Brain microvascular endothelial cell (primary cell): ENCODE results near the gene CDK14.

Experiments
- DNase-seq: peaks from one replicate; pipeline ENCODE4 v3.0.0-alpha.2; 2020
- H3K27ac ChIP-seq: fragments of 250-450 bp; sonication (Bioruptor Pico); 2 replicates; pipeline ENCODE4 v1.5.1; 2020; ENCODE audit warnings: mild to moderate bottlenecking, moderate library complexity
- H3K27me3 ChIP-seq: fragments of 250-450 bp; sonication (Bioruptor Pico); replicated peaks from 2 replicates; pipeline ENCODE4 v1.5.1; 2020; ENCODE audit warnings: mild to moderate bottlenecking
- H3K36me3 ChIP-seq: fragments of 250-450 bp; sonication (Bioruptor Pico); replicated peaks from 2 replicates; pipeline ENCODE4 v1.5.1; 2020; ENCODE audit warnings: mild to moderate bottlenecking
- H3K4me3 ChIP-seq: 2 replicates; pipeline ENCODE4 v1.5.1; 2011; ENCODE audit warnings: low read depth, mild to moderate bottlenecking, control low read depth, low read length, moderate library complexity
- in situ Hi-C: cut with HindIII; loops from 2 replicates; pipeline ENCODE4 v1.10.0; 2017; ENCODE audit warnings: low sequenced_read_pairs, low pct_ligation_motif_present
- TF ChIP-seq, protein P1 (sequence below): IDR thresholded peaks from 2 replicates; pipeline ENCODE4 v1.5.1; 2011; ENCODE audit warnings: low read depth, mild to moderate bottlenecking, moderate library complexity, low read length, control low read depth, inconsistent platforms; ENCODE audit errors: missing control alignments

The CDK14 gene

DNA sequence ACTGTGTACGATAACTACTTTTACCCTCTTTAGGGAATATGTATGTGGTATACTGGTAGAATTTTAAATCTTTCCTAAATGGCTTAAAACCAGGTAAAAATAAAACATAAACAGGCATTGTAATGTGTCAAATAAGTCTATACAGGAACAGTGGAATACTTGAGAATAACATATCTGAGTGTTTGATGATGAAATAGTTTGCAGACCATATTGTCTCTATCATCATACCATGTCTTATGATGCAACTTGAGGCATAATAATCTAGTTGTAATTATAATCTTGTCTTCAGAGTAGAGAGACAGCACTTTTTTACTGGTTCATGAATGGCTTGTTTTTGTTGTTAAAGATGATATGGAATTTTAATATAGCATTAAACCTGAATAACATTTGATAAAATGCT is 293.5 kb downstream of the CDK14 start:
- DNase-seq: no peak
- H3K27ac ChIP-seq: no peak overlapping the region
- TF ChIP-seq, protein P1, sequence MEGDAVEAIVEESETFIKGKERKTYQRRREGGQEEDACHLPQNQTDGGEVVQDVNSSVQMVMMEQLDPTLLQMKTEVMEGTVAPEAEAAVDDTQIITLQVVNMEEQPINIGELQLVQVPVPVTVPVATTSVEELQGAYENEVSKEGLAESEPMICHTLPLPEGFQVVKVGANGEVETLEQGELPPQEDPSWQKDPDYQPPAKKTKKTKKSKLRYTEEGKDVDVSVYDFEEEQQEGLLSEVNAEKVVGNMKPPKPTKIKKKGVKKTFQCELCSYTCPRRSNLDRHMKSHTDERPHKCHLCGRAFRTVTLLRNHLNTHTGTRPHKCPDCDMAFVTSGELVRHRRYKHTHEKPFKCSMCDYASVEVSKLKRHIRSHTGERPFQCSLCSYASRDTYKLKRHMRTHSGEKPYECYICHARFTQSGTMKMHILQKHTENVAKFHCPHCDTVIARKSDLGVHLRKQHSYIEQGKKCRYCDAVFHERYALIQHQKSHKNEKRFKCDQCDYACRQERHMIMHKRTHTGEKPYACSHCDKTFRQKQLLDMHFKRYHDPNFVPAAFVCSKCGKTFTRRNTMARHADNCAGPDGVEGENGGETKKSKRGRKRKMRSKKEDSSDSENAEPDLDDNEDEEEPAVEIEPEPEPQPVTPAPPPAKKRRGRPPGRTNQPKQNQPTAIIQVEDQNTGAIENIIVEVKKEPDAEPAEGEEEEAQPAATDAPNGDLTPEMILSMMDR: no peak
- no peaks in the 10 kb centered on the region for H3K27me3 ChIP-seq
- in situ Hi-C loops: no loop called here
- no peak overlapping the region for H3K4me3 ChIP-seq
- no peaks in the 10 kb centered on the region for H3K36me3 ChIP-seq

DNA sequence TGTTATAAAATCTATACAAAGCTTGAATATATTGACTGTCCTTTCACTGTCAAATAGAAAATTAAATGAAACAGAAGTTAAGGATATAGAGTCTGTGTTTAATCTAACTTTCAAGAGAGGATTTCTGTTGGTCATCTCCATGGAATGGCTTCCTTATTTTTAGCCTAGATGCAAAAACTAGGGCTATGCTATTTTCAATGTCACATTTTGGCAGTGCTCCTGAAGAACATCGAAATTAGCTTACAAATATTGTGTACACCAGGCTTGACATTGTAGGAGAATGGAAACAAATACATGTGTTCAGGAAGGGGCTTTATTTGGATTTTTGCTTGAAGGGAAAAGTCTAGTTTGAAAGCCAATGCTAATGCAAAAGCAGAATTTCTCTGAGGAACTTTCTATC is 295.4 kb downstream of the CDK14 start:
- DNase-seq: no peak
- Histone ChIP-seq H3K36me3 (no peaks in the 10 kb centered on the region), H3K27me3 (no peaks in the 10 kb centered on the region), H3K4me3 (no peak overlapping the region), H3K27ac (no peak overlapping the region)
- in situ Hi-C loops: no loop called here
- TF ChIP-seq, protein P1: no peak

DNA sequence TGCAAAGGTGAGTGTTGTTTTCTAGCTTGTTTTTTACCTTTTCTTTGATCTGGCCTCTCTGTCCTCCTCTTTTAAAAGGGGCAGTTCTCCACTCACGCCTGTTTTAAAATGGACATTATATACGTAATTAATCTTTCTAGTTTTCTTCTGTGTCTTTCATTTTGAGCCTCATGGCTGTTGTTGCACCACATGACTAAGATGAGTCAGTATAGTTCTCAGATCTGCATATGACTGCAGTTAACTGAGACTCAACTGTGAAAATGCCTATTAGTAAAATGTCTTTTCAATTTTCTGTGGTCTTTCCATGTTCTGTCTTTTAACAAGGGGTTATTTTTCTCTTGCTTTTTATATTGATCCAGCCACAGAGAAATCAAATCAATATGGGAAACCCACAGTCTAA is 296.1 kb downstream of the CDK14 start:
- H3K36me3 ChIP-seq: no peaks in the 10 kb centered on the region
- no peak overlapping the region for H3K4me3 ChIP-seq
- H3K27ac ChIP-seq: no peak overlapping the region
- no peaks in the 10 kb centered on the region for H3K27me3 ChIP-seq
- DNase-seq: no peak
- TF ChIP-seq, protein P1: no peak
- in situ Hi-C loops: no loop called here

DNA sequence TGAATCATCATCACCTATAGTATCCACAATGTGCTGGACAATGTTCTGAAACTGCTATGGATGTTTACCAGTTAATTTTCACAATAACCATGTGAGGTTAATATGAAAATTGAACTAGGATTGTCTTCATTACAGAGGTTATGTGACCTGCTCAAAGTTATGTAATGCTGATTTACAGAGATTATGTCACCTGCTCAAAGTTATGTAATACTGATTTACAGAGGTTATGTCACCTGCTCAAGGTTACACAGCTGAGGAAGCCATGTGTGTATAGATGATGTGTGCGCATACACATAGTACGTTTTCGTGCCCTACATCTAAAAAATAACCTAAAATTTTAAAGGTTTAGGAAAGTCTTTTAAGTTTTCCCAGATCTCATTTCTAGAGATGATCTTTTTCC is 298.0 kb downstream of the CDK14 start:
- Histone ChIP-seq H3K27me3 (no peaks in the 10 kb centered on the region), H3K4me3 (no peak overlapping the region), H3K27ac (no peak overlapping the region), H3K36me3 (no peaks in the 10 kb centered on the region)
- in situ Hi-C loops: no loop called here
- no peak for DNase-seq
- TF ChIP-seq, protein P1: no peak

DNA sequence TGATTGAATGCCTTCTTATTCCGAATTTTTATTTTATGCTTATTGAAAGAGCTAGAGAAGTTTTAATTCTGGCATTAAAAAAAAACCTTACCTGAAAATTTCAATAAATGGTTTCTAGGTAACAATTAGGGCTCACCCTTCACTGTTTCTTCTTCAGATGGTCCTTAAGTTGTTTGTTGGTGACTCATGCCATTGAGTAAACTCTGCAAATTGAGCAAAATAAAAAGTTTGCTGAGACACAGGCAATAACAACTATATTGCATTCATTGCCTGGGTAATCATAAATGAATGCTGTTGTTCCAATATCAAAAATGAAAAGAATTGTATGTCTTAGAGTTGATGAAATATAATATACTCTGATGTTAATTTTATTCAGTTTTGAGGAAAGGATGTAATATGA is 300.3 kb downstream of the CDK14 start:
- TF ChIP-seq, protein P1: no peak
- H3K4me3 ChIP-seq: no peak overlapping the region
- in situ Hi-C loops: no loop called here

DNA sequence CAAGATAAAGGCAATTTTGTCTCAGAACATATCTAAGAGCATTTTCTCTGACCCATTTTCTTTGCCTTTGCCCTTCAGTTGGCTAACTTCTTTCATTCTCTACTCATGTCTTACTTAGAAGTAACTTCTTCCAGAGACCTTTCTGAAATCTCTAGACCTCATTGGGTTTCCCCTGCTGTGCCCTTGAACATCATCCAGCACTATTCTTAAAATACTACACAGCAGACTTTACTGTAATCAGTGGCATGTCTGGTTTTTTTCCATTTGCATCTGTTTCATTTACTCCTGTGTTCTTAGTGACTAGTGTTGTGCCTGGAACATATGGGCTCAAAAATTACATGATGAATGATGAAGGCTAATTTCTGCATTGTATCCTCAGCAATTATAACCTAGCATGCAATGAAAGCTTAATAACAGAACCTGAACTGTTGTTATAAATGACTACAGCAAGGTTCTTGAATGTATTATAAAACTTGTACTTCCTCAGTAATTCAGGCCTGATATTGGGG is 301.9 kb downstream of the CDK14 start:
- in situ Hi-C loops: no loop called here
- Histone ChIP-seq H3K27ac (no peak overlapping the region), H3K27me3 (no peaks in the 10 kb centered on the region), H3K4me3 (no peak overlapping the region), H3K36me3 (no peaks in the 10 kb centered on the region)
- no peak for DNase-seq
- TF ChIP-seq, protein P1: no peak

More for the DNA sequence above, 300.3 kb downstream of the CDK14 start:
- H3K36me3 ChIP-seq: no peaks in the 10 kb centered on the region
- no peaks in the 10 kb centered on the region for H3K27me3 ChIP-seq
- H3K27ac ChIP-seq: no peak overlapping the region
- no peak for DNase-seq
